ENCODE measurements around the gene PTPRK. TPM values are rescaled to one million over a fixed set of nuclear protein-coding genes. Genes with fewer than 3 reads are reported as not detected.

PTPRK gene
- total and polyA plus RNA-seq, 2 of the 13 experiments (the other 11 are each of a cell fraction or from before 2014, with no cell fraction given), result 43.6 to 98.3 TPM

GRCh38 chr6:128397996-128398395 is 122.4 kb downstream of the PTPRK start:
- Histone ChIP-seq H3K27me3 (ENCODE audit: control insufficient read depth in 1 of 2, insufficient read depth in 2 of 2, low read length in 2 of 2) (no peaks in the 10 kb centered on the region), H3K36me3 (replicated peaks in 1 of 2; ENCODE audit: control insufficient read depth in 1 of 2, insufficient read depth in 2 of 2, low read length in 2 of 2) (peaks cover 0 to 9% of the 10 kb centered on the region in 2 experiments; a peak in 3 of 5 replicates), H2AFZ (ENCODE audit: low read length) (no peak overlapping the region), H3K9ac (ENCODE audit: insufficient read depth, low read depth, low read length) (no peak overlapping the region), H3K27ac (ENCODE audit: extremely low read length, insufficient read depth, low read length) (no peak overlapping the region), H4K20me1 (ENCODE audit: insufficient read depth, low read length) (no peaks in the 10 kb centered on the region), H3K9me3 (ENCODE audit: low read length) (no peaks in the 10 kb centered on the region), H3K79me2 (ENCODE audit: insufficient read depth, low read length) (peaks cover 24% of the 10 kb centered on the region), H3K4me2 (ENCODE audit: low read depth, low read length) (no peak overlapping the region), H3K4me1 (ENCODE audit: insufficient read depth, low read length) (no peaks in the 10 kb centered on the region), H3K4me3 (replicated peaks in 1 of 3; ENCODE audit: insufficient read depth in 1 of 3, low read depth in 2 of 3, low read length in 3 of 3) (no peak overlapping the region)
- intact Hi-C loops (cut with micrococcal nuclease; ENCODE audit: unreplicated experiment), result no loop called here
- POLR2A ChIA-PET, result no interaction called here
- ATAC-seq, result no peak
- no peak for FAIRE-seq
- CTCF ChIA-PET (ENCODE audit: low intra/inter-chr PET ratio, low total read pairs), result no interaction called here
- no peak for TF ChIP-seq SMARCE1 (IDR thresholded peaks at IDR 0.05; ENCODE audit: borderline replicate concordance)
- TF ChIP-seq RNF2 (conservative IDR thresholded peaks at IDR 0.05; ENCODE audit: low read depth), result no peak
- no peak for TF ChIP-seq ZNF720 (CRISPR knock-in tag; IDR thresholded peaks at IDR 0.05)
- TF ChIP-seq ZBTB44 (CRISPR knock-in tag; IDR thresholded peaks at IDR 0.05), result no peak
- no peak for TF ChIP-seq ZC3H13 (CRISPR knock-in tag; IDR thresholded peaks at IDR 0.05)
- no peak for TF ChIP-seq ZNF503 (CRISPR knock-in tag; IDR thresholded peaks at IDR 0.05)
- TF ChIP-seq ZBTB2 (CRISPR knock-in tag; IDR thresholded peaks at IDR 0.05; ENCODE audit: low read depth), result no peak
- no peak for DNase-seq (ENCODE audit: low spot score)
- WGBS (ENCODE audit: low lambda C conversion rate), result 96% methylated on average over 9 of the region's 9 CpGs
- in situ Hi-C loops (cut with HindIII; ENCODE audit: extremely low pct_ligation_motif_present, low pct_unique_long_range_greater_than_20kb), result no loop called here
- BruUV-seq (replicated peaks), result no TSS peak

Data from HepG2 (cell line).